GM23338 (cell line): ENCODE results near the gene SNX21. TPM values are rescaled to one million over a fixed set of nuclear protein-coding genes. Genes with fewer than 3 reads are reported as not detected.

ENCODE experiments used
- ATAC-seq: fragments of 200-7000 bp; cut with Tn5 transposase; 3 replicates; pipeline ENCODE4 v1.9.1; 2020
- DNase-seq: peaks from one replicate; pipeline ENCODE4 v3.0.0-alpha.2; 2015; ENCODE audit warnings: low spot score
- H2AFZ ChIP-seq: fragments of 200-600 bp; sonication (generic); 2 replicates; pipeline ENCODE4 v1.8.0; 2016; ENCODE audit warnings: antibody characterized with exemption, mild to moderate bottlenecking, moderate library complexity
- H3F3A ChIP-seq: fragments of 200-600 bp; sonication (generic); replicated peaks from 2 replicates; pipeline ENCODE4 v1.8.0; 2017; ENCODE audit warnings: antibody characterized with exemption, mixed run types, low read depth
- H3K27ac ChIP-seq: fragments of 200-600 bp; sonication (generic); 2 replicates; pipeline ENCODE4 v1.6.1; 2016; ENCODE audit warnings: low read depth
- H3K27me3 ChIP-seq: fragments of 200-600 bp; sonication (generic); 2 replicates; pipeline ENCODE4 v1.8.0; 2016; ENCODE audit warnings: mild to moderate bottlenecking, mixed run types, moderate library complexity; ENCODE audit not compliant: insufficient read depth
- H3K36me3 ChIP-seq: fragments of 200-600 bp; sonication (generic); 2 replicates; pipeline ENCODE4 v1.8.0; 2016; ENCODE audit warnings: mild to moderate bottlenecking; ENCODE audit not compliant: insufficient read depth
- H3K4me1 ChIP-seq: fragments of 200-600 bp; sonication (generic); 2 replicates; pipeline ENCODE4 v1.8.0; 2016; ENCODE audit warnings: mild to moderate bottlenecking, moderate library complexity; ENCODE audit not compliant: insufficient read depth
- H3K4me2 ChIP-seq: fragments of 200-600 bp; sonication (generic); 2 replicates; pipeline ENCODE4 v1.7.1; 2017; ENCODE audit warnings: mixed run types
- H3K4me3 ChIP-seq: fragments of 200-600 bp; sonication (generic); 2 replicates; pipeline ENCODE4 v1.6.1; 2016; ENCODE audit warnings: mixed run types
- H3K79me2 ChIP-seq: fragments of 200-600 bp; sonication (generic); replicated peaks from 2 replicates; pipeline ENCODE4 v1.8.0; 2017; ENCODE audit warnings: mild to moderate bottlenecking; ENCODE audit not compliant: insufficient read depth
- H3K9me2 ChIP-seq: fragments of 200-600 bp; sonication (generic); 2 replicates; pipeline ENCODE4 v1.8.0; 2017; ENCODE audit not compliant: insufficient read depth
- H4K20me1 ChIP-seq: fragments of 200-600 bp; sonication (generic); replicated peaks from 2 replicates; pipeline ENCODE4 v1.8.0; 2017; ENCODE audit warnings: mild to moderate bottlenecking; ENCODE audit not compliant: insufficient read depth
- H3K27ac Mint-ChIP-seq: 2 replicates; pipeline ENCODE4 v1.8.0; 2020; ENCODE audit warnings: inconsistent platforms, mild to moderate bottlenecking, moderate library complexity, mixed read lengths
- H3K27me3 Mint-ChIP-seq: 3 replicates; pipeline ENCODE4 v1.8.0; 2022; ENCODE audit warnings: low read depth, mild to moderate bottlenecking, moderate library complexity, mixed read lengths, inconsistent platforms; ENCODE audit not compliant: insufficient read depth, poor library complexity
- H3K36me3 Mint-ChIP-seq: 3 replicates; pipeline ENCODE4 v1.8.0; 2021; ENCODE audit warnings: low read depth, mild to moderate bottlenecking, inconsistent platforms, moderate library complexity, mixed read lengths
- H3K4me1 Mint-ChIP-seq: 3 replicates; pipeline ENCODE4 v1.8.0; 2020; ENCODE audit warnings: mild to moderate bottlenecking, inconsistent platforms, mixed read lengths
- H3K4me3 Mint-ChIP-seq: 3 replicates; pipeline ENCODE4 v1.8.0; 2021; ENCODE audit warnings: moderate library complexity, mild to moderate bottlenecking, inconsistent platforms, mixed read lengths
- H3K9me3 Mint-ChIP-seq: 3 replicates; pipeline ENCODE4 v1.8.0; 2020; ENCODE audit warnings: moderate library complexity, mild to moderate bottlenecking, inconsistent platforms, mixed read lengths
- CREB1 ChIP-seq: fragments of 250-450 bp; sonication (Bioruptor Pico); IDR thresholded peaks from 2 replicates; pipeline ENCODE4 v1.5.0; 2020; ENCODE audit warnings: low read depth, mild to moderate bottlenecking, moderate library complexity
- EZH2 ChIP-seq: fragments of 200-600 bp; sonication (generic); IDR thresholded peaks from one replicate; pipeline ENCODE4 v1.8.0; 2017; ENCODE audit warnings: antibody characterized with exemption, mild to moderate bottlenecking, low read depth; ENCODE audit not compliant: unreplicated experiment
- EZH2phosphoT487 ChIP-seq: fragments of 200-600 bp; sonication (generic); IDR thresholded peaks from one replicate; pipeline ENCODE4 v1.8.1; 2018; ENCODE audit warnings: antibody characterized with exemption; ENCODE audit not compliant: unreplicated experiment
- JUNB ChIP-seq: IDR thresholded peaks from one replicate; pipeline ENCODE4 v1.6.1; 2016; ENCODE audit warnings: antibody characterized with exemption; ENCODE audit not compliant: unreplicated experiment
- NANOG ChIP-seq: IDR thresholded peaks from 2 replicates; pipeline ENCODE4 v1.6.1; 2016; ENCODE audit warnings: antibody characterized with exemption, borderline replicate concordance
- POLR2AphosphoS5 ChIP-seq: IDR thresholded peaks from 2 replicates; pipeline ENCODE4 v1.6.1; 2016; ENCODE audit warnings: antibody characterized with exemption, low read depth
- STAT1 ChIP-seq: IDR thresholded peaks from one replicate; pipeline ENCODE4 v1.6.1; 2016; ENCODE audit warnings: antibody characterized with exemption; ENCODE audit not compliant: unreplicated experiment
- ZNF114 ChIP-seq: fragments of 250-450 bp; sonication (Bioruptor Pico); IDR thresholded peaks from 2 replicates; pipeline ENCODE4 v1.5.0; 2020; ENCODE audit warnings: mild to moderate bottlenecking, moderate library complexity
- ZNF331 ChIP-seq: fragments of 250-450 bp; sonication (Bioruptor Pico); IDR thresholded peaks from 2 replicates; pipeline ENCODE4 v1.5.0; 2020; ENCODE audit warnings: low read depth, mild to moderate bottlenecking, moderate library complexity
- polyA plus RNA-seq: library from polyadenylated mRNA; unstranded; fragments of >200 nt; fragmentation: Nextera tagmentation; extraction: Ambion mirVana; gene quantifications from 2 replicates; pipeline ENCODE4 v1.2.1, GENCODE V29; 2016
- total RNA-seq: library from RNA; depleted of rRNA; stranded (reverse); fragments of >200 nt; shearing (Covaris generic); gene quantifications from 2 replicates; pipeline ENCODE4 v1.2.3, GENCODE V29; 2014
- TF ChIP-seq, protein P1 (sequence below): IDR thresholded peaks from 2 replicates; pipeline ENCODE4 v1.6.1; 2016; ENCODE audit warnings: antibody characterized with exemption
- TF ChIP-seq, protein P2 (sequence below), 2 experiments: fragments of 200-600 bp in 1 of 2; sonication (generic) in 1 of 2; conservative IDR thresholded peaks; 2 replicates each; pipeline versions ENCODE4 v1.5.1 to v1.6.1; 2016 to 2017; ENCODE audit warnings: antibody characterized with exemption in 2 of 2, low read depth in 2 of 2, mild to moderate bottlenecking in 2 of 2, moderate library complexity in 1 of 2
- TF ChIP-seq, protein P3 (sequence below): IDR thresholded peaks from one replicate; pipeline ENCODE4 v1.6.1; 2018; ENCODE audit warnings: antibody characterized with exemption; ENCODE audit not compliant: unreplicated experiment
- TF ChIP-seq, protein P4 (sequence below): fragments of 250-450 bp; sonication (Bioruptor Pico); IDR thresholded peaks from 2 replicates; pipeline ENCODE4 v1.5.0; 2020; ENCODE audit warnings: mild to moderate bottlenecking, moderate library complexity

Gene SNX21
- total and polyA plus RNA-seq, 2 experiments from 2014 or later: 13.3 to 31.5 TPM

DNA sequence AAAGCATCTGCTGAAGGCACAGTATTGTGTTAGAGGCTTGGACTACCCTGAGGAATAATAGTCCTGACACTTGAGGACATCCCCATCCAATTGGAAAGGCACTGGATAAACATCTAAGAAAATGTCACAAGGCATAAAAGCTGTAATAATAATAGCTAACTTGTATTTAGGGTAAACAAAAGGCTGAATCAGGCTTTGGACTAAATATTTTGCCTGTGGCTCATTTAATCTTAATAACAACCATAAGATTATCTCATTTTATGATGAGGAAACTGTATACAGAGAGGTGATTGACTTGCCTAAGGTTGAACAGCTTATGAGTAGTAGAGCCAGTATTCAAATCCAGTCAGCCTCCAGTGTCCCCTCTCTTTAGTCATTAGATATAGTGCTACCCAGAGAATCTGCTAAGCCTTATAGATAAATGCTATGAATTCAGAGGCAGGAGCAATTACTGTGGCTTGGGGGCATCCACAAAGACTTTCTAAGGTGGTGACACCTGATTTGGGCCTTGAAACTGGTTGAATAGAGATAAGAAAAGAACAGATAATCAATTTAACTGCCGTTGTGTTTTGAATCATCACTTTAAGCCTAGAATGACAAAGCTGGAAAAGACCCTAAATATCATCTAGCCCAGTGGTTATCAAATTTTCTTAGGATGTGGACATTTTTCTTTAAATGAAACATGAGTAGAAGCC is 40.0 kb downstream of the SNX21 start:
- H3K79me2 ChIP-seq: no peaks in the 10 kb centered on the region
- no peak overlapping the region for H3K4me3 Mint-ChIP-seq
- H4K20me1 ChIP-seq: no peaks in the 10 kb centered on the region
- H3K4me3 ChIP-seq: no peak overlapping the region
- peaks cover 9% of the 10 kb centered on the region; the same call in 1 of the 3 replicates for H3K36me3 Mint-ChIP-seq
- no peak overlapping the region for H3K27ac Mint-ChIP-seq
- peaks cover 5% of the 10 kb centered on the region for H3K27me3 Mint-ChIP-seq
- no peak overlapping the region for H2AFZ ChIP-seq
- H3K9me2 ChIP-seq: no peaks in the 10 kb centered on the region
- no peaks in the 10 kb centered on the region for H3F3A ChIP-seq
- DNase-seq (no peak), ATAC-seq (no peak)
- H3K9me3 Mint-ChIP-seq: peaks cover 4% of the 10 kb centered on the region; the same call in 1 of the 3 replicates
- H3K36me3 ChIP-seq: no peaks in the 10 kb centered on the region
- no peaks in the 10 kb centered on the region for H3K4me1 Mint-ChIP-seq
- H3K4me2 ChIP-seq: no peak overlapping the region
- no peaks in the 10 kb centered on the region for H3K27me3 ChIP-seq
- H3K4me1 ChIP-seq: no peaks in the 10 kb centered on the region
- TF ChIP-seq, protein P1, sequence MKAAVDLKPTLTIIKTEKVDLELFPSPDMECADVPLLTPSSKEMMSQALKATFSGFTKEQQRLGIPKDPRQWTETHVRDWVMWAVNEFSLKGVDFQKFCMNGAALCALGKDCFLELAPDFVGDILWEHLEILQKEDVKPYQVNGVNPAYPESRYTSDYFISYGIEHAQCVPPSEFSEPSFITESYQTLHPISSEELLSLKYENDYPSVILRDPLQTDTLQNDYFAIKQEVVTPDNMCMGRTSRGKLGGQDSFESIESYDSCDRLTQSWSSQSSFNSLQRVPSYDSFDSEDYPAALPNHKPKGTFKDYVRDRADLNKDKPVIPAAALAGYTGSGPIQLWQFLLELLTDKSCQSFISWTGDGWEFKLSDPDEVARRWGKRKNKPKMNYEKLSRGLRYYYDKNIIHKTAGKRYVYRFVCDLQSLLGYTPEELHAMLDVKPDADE: no peak
- TF ChIP-seq EZH2: no peak
- TF ChIP-seq ZNF331 (CRISPR knock-in tag): no peak
- TF ChIP-seq POLR2AphosphoS5: no peak
- TF ChIP-seq, protein P2, sequence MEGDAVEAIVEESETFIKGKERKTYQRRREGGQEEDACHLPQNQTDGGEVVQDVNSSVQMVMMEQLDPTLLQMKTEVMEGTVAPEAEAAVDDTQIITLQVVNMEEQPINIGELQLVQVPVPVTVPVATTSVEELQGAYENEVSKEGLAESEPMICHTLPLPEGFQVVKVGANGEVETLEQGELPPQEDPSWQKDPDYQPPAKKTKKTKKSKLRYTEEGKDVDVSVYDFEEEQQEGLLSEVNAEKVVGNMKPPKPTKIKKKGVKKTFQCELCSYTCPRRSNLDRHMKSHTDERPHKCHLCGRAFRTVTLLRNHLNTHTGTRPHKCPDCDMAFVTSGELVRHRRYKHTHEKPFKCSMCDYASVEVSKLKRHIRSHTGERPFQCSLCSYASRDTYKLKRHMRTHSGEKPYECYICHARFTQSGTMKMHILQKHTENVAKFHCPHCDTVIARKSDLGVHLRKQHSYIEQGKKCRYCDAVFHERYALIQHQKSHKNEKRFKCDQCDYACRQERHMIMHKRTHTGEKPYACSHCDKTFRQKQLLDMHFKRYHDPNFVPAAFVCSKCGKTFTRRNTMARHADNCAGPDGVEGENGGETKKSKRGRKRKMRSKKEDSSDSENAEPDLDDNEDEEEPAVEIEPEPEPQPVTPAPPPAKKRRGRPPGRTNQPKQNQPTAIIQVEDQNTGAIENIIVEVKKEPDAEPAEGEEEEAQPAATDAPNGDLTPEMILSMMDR (conservative IDR thresholded peaks at IDR 0.05; ENCODE audit: low read depth in 2 of 2): no peak
- no peak for TF ChIP-seq EZH2phosphoT487
- no peak for TF ChIP-seq NANOG
- no peak for TF ChIP-seq JUNB
- TF ChIP-seq CREB1: no peak
- no peak for TF ChIP-seq ZNF114 (CRISPR knock-in tag)
- TF ChIP-seq, protein P3, sequence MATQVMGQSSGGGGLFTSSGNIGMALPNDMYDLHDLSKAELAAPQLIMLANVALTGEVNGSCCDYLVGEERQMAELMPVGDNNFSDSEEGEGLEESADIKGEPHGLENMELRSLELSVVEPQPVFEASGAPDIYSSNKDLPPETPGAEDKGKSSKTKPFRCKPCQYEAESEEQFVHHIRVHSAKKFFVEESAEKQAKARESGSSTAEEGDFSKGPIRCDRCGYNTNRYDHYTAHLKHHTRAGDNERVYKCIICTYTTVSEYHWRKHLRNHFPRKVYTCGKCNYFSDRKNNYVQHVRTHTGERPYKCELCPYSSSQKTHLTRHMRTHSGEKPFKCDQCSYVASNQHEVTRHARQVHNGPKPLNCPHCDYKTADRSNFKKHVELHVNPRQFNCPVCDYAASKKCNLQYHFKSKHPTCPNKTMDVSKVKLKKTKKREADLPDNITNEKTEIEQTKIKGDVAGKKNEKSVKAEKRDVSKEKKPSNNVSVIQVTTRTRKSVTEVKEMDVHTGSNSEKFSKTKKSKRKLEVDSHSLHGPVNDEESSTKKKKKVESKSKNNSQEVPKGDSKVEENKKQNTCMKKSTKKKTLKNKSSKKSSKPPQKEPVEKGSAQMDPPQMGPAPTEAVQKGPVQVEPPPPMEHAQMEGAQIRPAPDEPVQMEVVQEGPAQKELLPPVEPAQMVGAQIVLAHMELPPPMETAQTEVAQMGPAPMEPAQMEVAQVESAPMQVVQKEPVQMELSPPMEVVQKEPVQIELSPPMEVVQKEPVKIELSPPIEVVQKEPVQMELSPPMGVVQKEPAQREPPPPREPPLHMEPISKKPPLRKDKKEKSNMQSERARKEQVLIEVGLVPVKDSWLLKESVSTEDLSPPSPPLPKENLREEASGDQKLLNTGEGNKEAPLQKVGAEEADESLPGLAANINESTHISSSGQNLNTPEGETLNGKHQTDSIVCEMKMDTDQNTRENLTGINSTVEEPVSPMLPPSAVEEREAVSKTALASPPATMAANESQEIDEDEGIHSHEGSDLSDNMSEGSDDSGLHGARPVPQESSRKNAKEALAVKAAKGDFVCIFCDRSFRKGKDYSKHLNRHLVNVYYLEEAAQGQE: no peak
- no peak for TF ChIP-seq STAT1
- TF ChIP-seq, protein P4, sequence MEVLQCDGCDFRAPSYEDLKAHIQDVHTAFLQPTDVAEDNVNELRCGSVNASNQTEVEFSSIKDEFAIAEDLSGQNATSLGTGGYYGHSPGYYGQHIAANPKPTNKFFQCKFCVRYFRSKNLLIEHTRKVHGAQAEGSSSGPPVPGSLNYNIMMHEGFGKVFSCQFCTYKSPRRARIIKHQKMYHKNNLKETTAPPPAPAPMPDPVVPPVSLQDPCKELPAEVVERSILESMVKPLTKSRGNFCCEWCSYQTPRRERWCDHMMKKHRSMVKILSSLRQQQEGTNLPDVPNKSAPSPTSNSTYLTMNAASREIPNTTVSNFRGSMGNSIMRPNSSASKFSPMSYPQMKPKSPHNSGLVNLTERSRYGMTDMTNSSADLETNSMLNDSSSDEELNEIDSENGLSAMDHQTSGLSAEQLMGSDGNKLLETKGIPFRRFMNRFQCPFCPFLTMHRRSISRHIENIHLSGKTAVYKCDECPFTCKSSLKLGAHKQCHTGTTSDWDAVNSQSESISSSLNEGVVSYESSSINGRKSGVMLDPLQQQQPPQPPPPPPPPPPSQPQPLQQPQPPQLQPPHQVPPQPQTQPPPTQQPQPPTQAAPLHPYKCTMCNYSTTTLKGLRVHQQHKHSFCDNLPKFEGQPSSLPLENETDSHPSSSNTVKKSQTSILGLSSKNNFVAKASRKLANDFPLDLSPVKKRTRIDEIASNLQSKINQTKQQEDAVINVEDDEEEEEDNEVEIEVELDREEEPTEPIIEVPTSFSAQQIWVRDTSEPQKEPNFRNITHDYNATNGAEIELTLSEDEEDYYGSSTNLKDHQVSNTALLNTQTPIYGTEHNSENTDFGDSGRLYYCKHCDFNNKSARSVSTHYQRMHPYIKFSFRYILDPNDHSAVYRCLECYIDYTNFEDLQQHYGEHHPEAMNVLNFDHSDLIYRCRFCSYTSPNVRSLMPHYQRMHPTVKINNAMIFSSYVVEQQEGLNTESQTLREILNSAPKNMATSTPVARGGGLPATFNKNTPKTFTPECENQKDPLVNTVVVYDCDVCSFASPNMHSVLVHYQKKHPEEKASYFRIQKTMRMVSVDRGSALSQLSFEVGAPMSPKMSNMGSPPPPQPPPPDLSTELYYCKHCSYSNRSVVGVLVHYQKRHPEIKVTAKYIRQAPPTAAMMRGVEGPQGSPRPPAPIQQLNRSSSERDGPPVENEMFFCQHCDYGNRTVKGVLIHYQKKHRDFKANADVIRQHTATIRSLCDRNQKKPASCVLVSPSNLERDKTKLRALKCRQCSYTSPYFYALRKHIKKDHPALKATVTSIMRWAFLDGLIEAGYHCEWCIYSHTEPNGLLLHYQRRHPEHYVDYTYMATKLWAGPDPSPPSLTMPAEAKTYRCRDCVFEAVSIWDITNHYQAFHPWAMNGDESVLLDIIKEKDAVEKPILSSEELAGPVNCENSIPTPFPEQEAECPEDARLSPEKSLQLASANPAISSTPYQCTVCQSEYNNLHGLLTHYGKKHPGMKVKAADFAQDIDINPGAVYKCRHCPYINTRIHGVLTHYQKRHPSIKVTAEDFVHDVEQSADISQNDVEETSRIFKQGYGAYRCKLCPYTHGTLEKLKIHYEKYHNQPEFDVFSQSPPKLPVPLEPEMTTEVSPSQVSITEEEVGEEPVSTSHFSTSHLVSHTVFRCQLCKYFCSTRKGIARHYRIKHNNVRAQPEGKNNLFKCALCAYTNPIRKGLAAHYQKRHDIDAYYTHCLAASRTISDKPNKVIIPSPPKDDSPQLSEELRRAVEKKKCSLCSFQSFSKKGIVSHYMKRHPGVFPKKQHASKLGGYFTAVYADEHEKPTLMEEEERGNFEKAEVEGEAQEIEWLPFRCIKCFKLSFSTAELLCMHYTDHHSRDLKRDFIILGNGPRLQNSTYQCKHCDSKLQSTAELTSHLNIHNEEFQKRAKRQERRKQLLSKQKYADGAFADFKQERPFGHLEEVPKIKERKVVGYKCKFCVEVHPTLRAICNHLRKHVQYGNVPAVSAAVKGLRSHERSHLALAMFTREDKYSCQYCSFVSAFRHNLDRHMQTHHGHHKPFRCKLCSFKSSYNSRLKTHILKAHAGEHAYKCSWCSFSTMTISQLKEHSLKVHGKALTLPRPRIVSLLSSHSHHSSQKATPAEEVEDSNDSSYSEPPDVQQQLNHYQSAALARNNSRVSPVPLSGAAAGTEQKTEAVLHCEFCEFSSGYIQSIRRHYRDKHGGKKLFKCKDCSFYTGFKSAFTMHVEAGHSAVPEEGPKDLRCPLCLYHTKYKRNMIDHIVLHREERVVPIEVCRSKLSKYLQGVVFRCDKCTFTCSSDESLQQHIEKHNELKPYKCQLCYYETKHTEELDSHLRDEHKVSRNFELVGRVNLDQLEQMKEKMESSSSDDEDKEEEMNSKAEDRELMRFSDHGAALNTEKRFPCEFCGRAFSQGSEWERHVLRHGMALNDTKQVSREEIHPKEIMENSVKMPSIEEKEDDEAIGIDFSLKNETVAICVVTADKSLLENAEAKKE (CRISPR knock-in tag): no peak
- no peak overlapping the region for H3K27ac ChIP-seq
